ENCODE data around the gene EMC9. TPM values are rescaled to one million over a fixed set of nuclear protein-coding genes. Genes with fewer than 3 reads are reported as not detected.

Gene EMC9
- polyA plus RNA-seq, 1 experiment, result 13.3 TPM

GRCh38 chr14:24160850-24161804, 19.7 kb upstream of the EMC9 start, which contains the start of gene IRF9:
Gene IRF9 (plus strand): TSS chr14:24161265. CDS start chr14:24162145, 880 bp downstream.
- TF ChIP-seq CTCF (IDR thresholded peaks at IDR 0.05; ENCODE audit: insufficient read depth, low read depth, low read length), result peak; percentile 96
- ChIA-PET POLR2A (interaction anchor here (0.6 to 1.9 kb wide), 5 partner anchors 10 to 20 kb away, joined by 3 to 8 read pairs (median 3); partner anchors contain the start of genes EMC9 and PSME2), CTCF (interaction anchor here (0.6 to 4.6 kb wide), 34 partner anchors 10 to 281 kb away, joined by 3 to 39 read pairs (median 5); partner anchors contain the start of genes CHMP4A, DCAF11, EMC9 and IPO4)
- peak; percentile 78 for DNase-seq (ENCODE audit: low read depth)
- no peaks in the 10 kb centered on the region for H3K27me3 ChIP-seq (ENCODE audit: control insufficient read depth, insufficient read depth, low read length)
- H3K4me3 ChIP-seq (ENCODE audit: low read depth, low read length), result peak within 1 kb of the TSS; percentile 60
- peaks cover 50% of the 10 kb centered on the region for H3K36me3 ChIP-seq (ENCODE audit: control insufficient read depth, insufficient read depth, low read length)

GRCh38 chr14:24160499-24160849, 19.1 kb upstream of the EMC9 start:
- Histone ChIP-seq H3K36me3 (ENCODE audit: control insufficient read depth, insufficient read depth, low read length) (peaks cover 53% of the 10 kb centered on the region), H3K4me3 (ENCODE audit: low read depth, low read length) (no peak overlapping the region), H3K27me3 (ENCODE audit: control insufficient read depth, insufficient read depth, low read length) (no peaks in the 10 kb centered on the region)
- no peak for TF ChIP-seq CTCF (IDR thresholded peaks at IDR 0.05; ENCODE audit: insufficient read depth, low read depth, low read length)
- ChIA-PET POLR2A (interaction anchor here (1.0 to 1.9 kb wide), 4 partner anchors 9 to 20 kb away, joined by 3 to 8 read pairs (median 4); partner anchors contain the start of genes EMC9 and PSME2), CTCF (interaction anchor here (0.6 to 4.6 kb wide), 24 partner anchors 9 to 282 kb away, joined by 3 to 39 read pairs (median 7); partner anchors contain the start of genes CHMP4A, DCAF11, EMC9 and IPO4)
- DNase-seq (ENCODE audit: low read depth), result no peak

- no peak for TF ChIP-seq CTCF (IDR thresholded peaks at IDR 0.05; ENCODE audit: insufficient read depth, low read depth, low read length)
- Histone ChIP-seq H3K27me3 (ENCODE audit: control insufficient read depth, insufficient read depth, low read length) (no peaks in the 10 kb centered on the region), H3K4me3 (ENCODE audit: low read depth, low read length) (no peak overlapping the region), H3K36me3 (ENCODE audit: control insufficient read depth, insufficient read depth, low read length) (peaks cover 55% of the 10 kb centered on the region)
- no peak for DNase-seq (ENCODE audit: low read depth)
- CTCF ChIA-PET, result interaction anchor here (0.8 to 4.6 kb wide), 15 partner anchors 9 to 272 kb away, joined by 3 to 39 read pairs (median 7); partner anchors contain the start of genes DCAF11, EMC9, IPO4 and NRL
- POLR2A ChIA-PET, result no interaction called here
Measured at GRCh38 chr14:24159777-24160498, 18.5 kb upstream of the EMC9 start.

GRCh38 chr14:24157331-24157730, 15.9 kb upstream of the EMC9 start:
- Histone ChIP-seq H3K36me3 (ENCODE audit: control insufficient read depth, insufficient read depth, low read length) (peaks cover 40% of the 10 kb centered on the region), H3K4me3 (ENCODE audit: low read depth, low read length) (no peak overlapping the region), H3K27me3 (ENCODE audit: control insufficient read depth, insufficient read depth, low read length) (no peaks in the 10 kb centered on the region)
- TF ChIP-seq CTCF (IDR thresholded peaks at IDR 0.05; ENCODE audit: insufficient read depth, low read depth, low read length), result no peak
- ChIA-PET POLR2A (no interaction called here), CTCF (interaction anchor here (1.5 kb wide), 1 partner anchor 43 kb away, joined by 3 read pairs; the partner anchor contains the start of genes DCAF11 and NRL)
- no peak for DNase-seq (ENCODE audit: low read depth)

All from BJ (cell line).